Measurements from ENCODE around the gene PCDHGA5. TPM values are rescaled to one million over a fixed set of nuclear protein-coding genes. Genes with fewer than 3 reads are reported as not detected.
"Not testable (repeated sequence)": the region's sequence is repeated elsewhere in the genome, so short reads cannot be mapped to it uniquely, and the experiment has no call there.

The PCDHGA5 gene
- total and polyA plus RNA-seq, 2 donors (not counting 1 experiment from before 2014, with no cell fraction given): 1.4 to 2.6 TPM

GRCh38 chr5:141413540-141414069 lies 49.6 kb downstream of the PCDHGA5 start:
- Histone ChIP-seq H3K4me2 (ENCODE audit: extremely low read depth, insufficient read depth, low read length) (peak overlapping the region; percentile 47), H3K9me3 (ENCODE audit: control insufficient read depth, insufficient read depth, low read depth, low read length) (peaks cover 6% of the 10 kb centered on the region), H3K27ac (ENCODE audit: insufficient read depth, low read length) (no peak overlapping the region), H4K20me1 (ENCODE audit: control insufficient read depth, extremely low read depth, insufficient read depth, low read length) (no peaks in the 10 kb centered on the region), H3K4me1 (ENCODE audit: control insufficient read depth, extremely low read depth, insufficient read depth, low read length) (no peaks in the 10 kb centered on the region), H3K9ac (ENCODE audit: insufficient read depth, low read length) (no peak overlapping the region), H3K27me3 (ENCODE audit: control insufficient read depth, insufficient read depth, low read length) (peaks cover 3% of the 10 kb centered on the region), H2AFZ (ENCODE audit: low read length) (no peak overlapping the region), H3K4me3 (replicated peaks in 1 of 4; ENCODE audit: control extremely low read depth in 1 of 4, insufficient read depth in 1 of 4, low read depth in 3 of 4, low read length in 4 of 4) (peak overlapping the region; percentile 26 to 69 (median 46)), H3K36me3 (ENCODE audit: control insufficient read depth, insufficient read depth, low read length) (no peaks in the 10 kb centered on the region), H3K79me2 (ENCODE audit: control insufficient read depth, insufficient read depth, low read length) (no peaks in the 10 kb centered on the region)
- TF ChIP-seq CTCF (conservative IDR thresholded peaks at IDR 0.05 in 1 of 2, IDR thresholded peaks at IDR 0.05 in 1 of 2; ENCODE audit: low read depth in 1 of 2, low read length in 2 of 2): no peak
- no peak for TF ChIP-seq EZH2 (IDR thresholded peaks at IDR 0.05; ENCODE audit: low read length, missing control alignments)
- DNase-seq (ENCODE audit: low read depth in 2 of 2): no peak

- not testable (repeated sequence) for H3K27me3 ChIP-seq (ENCODE audit: control insufficient read depth, insufficient read depth, low read length); H3K4me2 ChIP-seq (ENCODE audit: extremely low read depth, insufficient read depth, low read length); H3K9ac ChIP-seq (ENCODE audit: insufficient read depth, low read length); H3K4me3 ChIP-seq (replicated peaks in 1 of 4; ENCODE audit: control extremely low read depth in 1 of 4, insufficient read depth in 1 of 4, low read depth in 3 of 4, low read length in 4 of 4); DNase-seq (ENCODE audit: low read depth in 2 of 2); H3K9me3 ChIP-seq (ENCODE audit: control insufficient read depth, insufficient read depth, low read depth, low read length); H3K27ac ChIP-seq (ENCODE audit: insufficient read depth, low read length); H2AFZ ChIP-seq (ENCODE audit: low read length); H3K4me1 ChIP-seq (ENCODE audit: control insufficient read depth, extremely low read depth, insufficient read depth, low read length); H3K79me2 ChIP-seq (ENCODE audit: control insufficient read depth, insufficient read depth, low read length); H3K36me3 ChIP-seq (ENCODE audit: control insufficient read depth, insufficient read depth, low read length); H4K20me1 ChIP-seq (ENCODE audit: control insufficient read depth, extremely low read depth, insufficient read depth, low read length)
Observed at GRCh38 chr5:141414548-141415274, 50.7 kb downstream of the PCDHGA5 start.

GRCh38 chr5:141415275-141415618 lies 51.3 kb downstream of the PCDHGA5 start:
- H3K4me1 ChIP-seq (ENCODE audit: control insufficient read depth, extremely low read depth, insufficient read depth, low read length); H3K9ac ChIP-seq (ENCODE audit: insufficient read depth, low read length); H3K79me2 ChIP-seq (ENCODE audit: control insufficient read depth, insufficient read depth, low read length); H3K9me3 ChIP-seq (ENCODE audit: control insufficient read depth, insufficient read depth, low read depth, low read length); H4K20me1 ChIP-seq (ENCODE audit: control insufficient read depth, extremely low read depth, insufficient read depth, low read length); H3K36me3 ChIP-seq (ENCODE audit: control insufficient read depth, insufficient read depth, low read length); H3K4me3 ChIP-seq (replicated peaks in 1 of 4; ENCODE audit: control extremely low read depth in 1 of 4, insufficient read depth in 1 of 4, low read depth in 3 of 4, low read length in 4 of 4); H2AFZ ChIP-seq (ENCODE audit: low read length); DNase-seq (ENCODE audit: low read depth in 2 of 2); H3K27ac ChIP-seq (ENCODE audit: insufficient read depth, low read length); H3K4me2 ChIP-seq (ENCODE audit: extremely low read depth, insufficient read depth, low read length); H3K27me3 ChIP-seq (ENCODE audit: control insufficient read depth, insufficient read depth, low read length): not testable (repeated sequence)

Other genes with a start within 250 kb of the PCDHGA5 start
Only the 30 nearest of the 36 such genes appear.
- 0.26 and 0.99 TPM in 2 replicates for gene PCDHB9, start 177.0 kb upstream of the PCDHGA5 start, total RNA-seq
- 0.27 and 0.82 TPM in 2 replicates for gene PCDHB9, start 177.0 kb upstream of the PCDHGA5 start, polyA plus RNA-seq
- 0.77 and 2.0 TPM in 2 replicates for gene PCDHB10, start 171.8 kb upstream of the PCDHGA5 start, total RNA-seq
- gene PCDHB10, start 171.8 kb upstream of the PCDHGA5 start, polyA plus RNA-seq: 0.28 and 0.78 TPM in 2 replicates
- gene PCDHB11, start 164.5 kb upstream of the PCDHGA5 start, total RNA-seq: 0.77 and 1.7 TPM in 2 replicates
- gene PCDHB11, start 164.5 kb upstream of the PCDHGA5 start, polyA plus RNA-seq: 0.11 and 0.36 TPM in 2 replicates
- gene PCDHB12, start 155.4 kb upstream of the PCDHGA5 start, total RNA-seq: 0.26 and 0.66 TPM in 2 replicates
- 0.02 and 0.27 TPM in 2 replicates for gene PCDHB12, start 155.4 kb upstream of the PCDHGA5 start, polyA plus RNA-seq
- 0.26 and 1.5 TPM in 2 replicates for gene PCDHB13, start 150.2 kb upstream of the PCDHGA5 start, total RNA-seq
- gene PCDHB13, start 150.2 kb upstream of the PCDHGA5 start, polyA plus RNA-seq: 0.24 and 0.62 TPM in 2 replicates
- 0.77 and 1.7 TPM in 2 replicates for gene PCDHB14, start 140.8 kb upstream of the PCDHGA5 start, total RNA-seq
- gene PCDHB14, start 140.8 kb upstream of the PCDHGA5 start, polyA plus RNA-seq: 0.18 and 0.86 TPM in 2 replicates
- gene PCDHB15, start 118.8 kb upstream of the PCDHGA5 start, total RNA-seq: 0.77 and 1.8 TPM in 2 replicates
- gene PCDHB15, start 118.8 kb upstream of the PCDHGA5 start, polyA plus RNA-seq: 0.12 and 0.31 TPM in 2 replicates
- 0.66 TPM in 1 of 2 replicates, not detected in the other for gene SLC25A2, start 60.1 kb upstream of the PCDHGA5 start, total RNA-seq
- not detected in 2 replicates for gene SLC25A2, start 60.1 kb upstream of the PCDHGA5 start, polyA plus RNA-seq
- 87.1 and 107 TPM in 2 replicates for gene TAF7, start 43.4 kb upstream of the PCDHGA5 start, total RNA-seq
- gene TAF7, start 43.4 kb upstream of the PCDHGA5 start, polyA plus RNA-seq: 64.9 and 73.0 TPM in 2 replicates
- gene PCDHGA1, start 33.6 kb upstream of the PCDHGA5 start, total RNA-seq: 1.0 and 1.8 TPM in 2 replicates
- 1.1 and 1.6 TPM in 2 replicates for gene PCDHGA1, start 33.6 kb upstream of the PCDHGA5 start, polyA plus RNA-seq
- 2.8 and 4.5 TPM in 2 replicates for gene PCDHGA2, start 25.4 kb upstream of the PCDHGA5 start, total RNA-seq
- gene PCDHGA2, start 25.4 kb upstream of the PCDHGA5 start, polyA plus RNA-seq: 4.2 and 5.8 TPM in 2 replicates
- gene PCDHGA3, start 20.3 kb upstream of the PCDHGA5 start, total RNA-seq: 1.5 and 2.8 TPM in 2 replicates
- 1.3 and 1.4 TPM in 2 replicates for gene PCDHGA3, start 20.3 kb upstream of the PCDHGA5 start, polyA plus RNA-seq
- gene PCDHGB1, start 14.1 kb upstream of the PCDHGA5 start, total RNA-seq: 3.1 and 4.3 TPM in 2 replicates
- 1.7 TPM in 2 replicates for gene PCDHGB1, start 14.1 kb upstream of the PCDHGA5 start, polyA plus RNA-seq
- 2.8 and 7.6 TPM in 2 replicates for gene PCDHGA4, start 9.1 kb upstream of the PCDHGA5 start, total RNA-seq
- 3.1 and 6.4 TPM in 2 replicates for gene PCDHGA4, start 9.1 kb upstream of the PCDHGA5 start, polyA plus RNA-seq
- gene PCDHGB2, start 4.2 kb upstream of the PCDHGA5 start, total RNA-seq: 3.1 and 4.6 TPM in 2 replicates
- gene PCDHGB2, start 4.2 kb upstream of the PCDHGA5 start, polyA plus RNA-seq: 2.3 and 5.7 TPM in 2 replicates
- 3.1 and 5.8 TPM in 2 replicates for gene PCDHGB3, start 6.1 kb downstream of the PCDHGA5 start, total RNA-seq
- gene PCDHGB3, start 6.1 kb downstream of the PCDHGA5 start, polyA plus RNA-seq: 2.5 and 2.9 TPM in 2 replicates
- 3.1 and 4.8 TPM in 2 replicates for gene PCDHGA6, start 9.7 kb downstream of the PCDHGA5 start, total RNA-seq
- 3.9 and 4.2 TPM in 2 replicates for gene PCDHGA6, start 9.7 kb downstream of the PCDHGA5 start, polyA plus RNA-seq
- 2.8 and 6.8 TPM in 2 replicates for gene PCDHGA7, start 18.6 kb downstream of the PCDHGA5 start, total RNA-seq
- gene PCDHGA7, start 18.6 kb downstream of the PCDHGA5 start, polyA plus RNA-seq: 2.7 and 3.0 TPM in 2 replicates
- 10.0 and 18.3 TPM in 2 replicates for gene PCDHGB4, start 23.5 kb downstream of the PCDHGA5 start, total RNA-seq
- gene PCDHGB4, start 23.5 kb downstream of the PCDHGA5 start, polyA plus RNA-seq: 13.3 and 15.5 TPM in 2 replicates
- gene PCDHGA8, start 28.5 kb downstream of the PCDHGA5 start, total RNA-seq: 2.6 and 4.6 TPM in 2 replicates
- gene PCDHGA8, start 28.5 kb downstream of the PCDHGA5 start, polyA plus RNA-seq: 0.76 and 1.1 TPM in 2 replicates
- 17.5 and 21.5 TPM in 2 replicates for gene PCDHGB5, start 33.8 kb downstream of the PCDHGA5 start, total RNA-seq
- 19.6 TPM in 2 replicates for gene PCDHGB5, start 33.8 kb downstream of the PCDHGA5 start, polyA plus RNA-seq
- gene PCDHGA9, start 38.6 kb downstream of the PCDHGA5 start, total RNA-seq: 2.6 and 4.8 TPM in 2 replicates
- gene PCDHGA9, start 38.6 kb downstream of the PCDHGA5 start, polyA plus RNA-seq: 3.2 and 3.3 TPM in 2 replicates
- 3.9 and 4.3 TPM in 2 replicates for gene PCDHGB6, start 43.9 kb downstream of the PCDHGA5 start, total RNA-seq
- gene PCDHGB6, start 43.9 kb downstream of the PCDHGA5 start, polyA plus RNA-seq: 2.6 and 2.8 TPM in 2 replicates
- 7.4 and 10.2 TPM in 2 replicates for gene PCDHGA10, start 48.8 kb downstream of the PCDHGA5 start, total RNA-seq
- gene PCDHGA10, start 48.8 kb downstream of the PCDHGA5 start, polyA plus RNA-seq: 3.8 and 4.2 TPM in 2 replicates
- 13.0 and 13.6 TPM in 2 replicates for gene PCDHGB7, start 53.5 kb downstream of the PCDHGA5 start, total RNA-seq
- gene PCDHGB7, start 53.5 kb downstream of the PCDHGA5 start, polyA plus RNA-seq: 11.3 and 15.3 TPM in 2 replicates
- gene PCDHGA11, start 56.9 kb downstream of the PCDHGA5 start, total RNA-seq: 5.9 and 8.6 TPM in 2 replicates
- 4.7 and 10.8 TPM in 2 replicates for gene PCDHGA11, start 56.9 kb downstream of the PCDHGA5 start, polyA plus RNA-seq
- 9.2 and 13.7 TPM in 2 replicates for gene PCDHGA12, start 66.3 kb downstream of the PCDHGA5 start, total RNA-seq
- 11.9 and 14.1 TPM in 2 replicates for gene PCDHGA12, start 66.3 kb downstream of the PCDHGA5 start, polyA plus RNA-seq
- 59.0 and 63.4 TPM in 2 replicates for gene PCDHGC3, start 111.8 kb downstream of the PCDHGA5 start, total RNA-seq
- 106 and 109 TPM in 2 replicates for gene PCDHGC3, start 111.8 kb downstream of the PCDHGA5 start, polyA plus RNA-seq
- 1.5 and 3.0 TPM in 2 replicates for gene PCDHGC4, start 120.9 kb downstream of the PCDHGA5 start, total RNA-seq
- 0.48 and 0.76 TPM in 2 replicates for gene PCDHGC4, start 120.9 kb downstream of the PCDHGA5 start, polyA plus RNA-seq
- 1.3 and 2.6 TPM in 2 replicates for gene PCDHGC5, start 124.9 kb downstream of the PCDHGA5 start, total RNA-seq
- 0.97 and 1.1 TPM in 2 replicates for gene PCDHGC5, start 124.9 kb downstream of the PCDHGA5 start, polyA plus RNA-seq